ENCODE measurements around the gene APBB2. TPM values are rescaled to one million over a fixed set of nuclear protein-coding genes. Genes with fewer than 3 reads are reported as not detected.

Gene APBB2
- total and polyA plus RNA-seq, 2 experiments from 2014 or later = 35.8 to 74.8 TPM

DNA sequence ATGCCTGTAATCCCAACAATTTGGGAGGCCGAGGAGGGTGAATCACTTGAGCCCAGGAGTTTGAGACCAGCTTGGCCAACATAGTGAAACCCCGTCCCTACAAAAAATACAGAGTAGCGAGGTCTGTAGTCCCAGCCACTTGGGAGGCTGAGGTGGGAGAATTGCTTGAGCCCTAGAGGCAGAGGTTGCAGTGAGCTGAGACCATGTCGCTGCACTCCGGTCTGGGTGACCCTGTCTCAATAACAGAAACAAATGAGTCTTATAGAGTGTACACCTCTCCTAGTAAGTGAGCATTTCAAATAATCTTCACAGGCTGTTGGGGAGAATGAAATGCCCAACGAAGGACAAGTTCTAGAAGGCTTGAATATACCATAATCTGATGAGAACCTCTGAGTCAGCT lies 47.9 kb upstream of the APBB2 start:
- Histone ChIP-seq H3K79me2 (replicated peaks; ENCODE audit: insufficient read depth) (peaks cover 37% of the 10 kb centered on the region), H3K27ac (ENCODE audit: low read depth) (peak overlapping the region; percentile 47; the same call in 1 of the 2 replicates), H3K9me2 (ENCODE audit: insufficient read depth) (no peaks in the 10 kb centered on the region), H3F3A (replicated peaks; ENCODE audit: low read depth) (peaks cover 67% of the 10 kb centered on the region), H3K36me3 (ENCODE audit: insufficient read depth) (peaks cover 83% of the 10 kb centered on the region), H3K4me2 (no peak overlapping the region), H4K20me1 (replicated peaks; ENCODE audit: insufficient read depth) (peaks cover 48% of the 10 kb centered on the region), H3K4me1 (ENCODE audit: insufficient read depth) (peaks cover 14% of the 10 kb centered on the region), H3K27me3 (ENCODE audit: insufficient read depth) (no peaks in the 10 kb centered on the region), H2AFZ (no peak overlapping the region), H3K4me3 (no peak overlapping the region)
- no peaks in the 10 kb centered on the region for H3K9me3 Mint-ChIP-seq
- peaks cover 16% of the 10 kb centered on the region for H3K4me1 Mint-ChIP-seq
- peaks cover 7% of the 10 kb centered on the region for H3K27me3 Mint-ChIP-seq (ENCODE audit: insufficient read depth, low read depth, poor library complexity)
- peaks cover 94% of the 10 kb centered on the region for H3K36me3 Mint-ChIP-seq (ENCODE audit: low read depth)
- no peak for DNase-seq (ENCODE audit: low spot score)
- no peak overlapping the region for H3K27ac Mint-ChIP-seq
- no peak for ATAC-seq
- TF ChIP-seq NANOG (IDR thresholded peaks at IDR 0.05; ENCODE audit: borderline replicate concordance) = no peak
- TF ChIP-seq ZNF114 (CRISPR knock-in tag; IDR thresholded peaks at IDR 0.05) = no peak
- TF ChIP-seq ZNF331 (CRISPR knock-in tag; IDR thresholded peaks at IDR 0.05; ENCODE audit: low read depth) = no peak
- TF ChIP-seq EZH2phosphoT487 (IDR thresholded peaks at IDR 0.05; ENCODE audit: unreplicated experiment) = no peak
- no peak for TF ChIP-seq EZH2 (IDR thresholded peaks at IDR 0.05; ENCODE audit: low read depth, unreplicated experiment)
- no peak for TF ChIP-seq POLR2AphosphoS5 (IDR thresholded peaks at IDR 0.05; ENCODE audit: low read depth)
- TF ChIP-seq REST (IDR thresholded peaks at IDR 0.05; ENCODE audit: unreplicated experiment) = no peak
- TF ChIP-seq, protein P1, sequence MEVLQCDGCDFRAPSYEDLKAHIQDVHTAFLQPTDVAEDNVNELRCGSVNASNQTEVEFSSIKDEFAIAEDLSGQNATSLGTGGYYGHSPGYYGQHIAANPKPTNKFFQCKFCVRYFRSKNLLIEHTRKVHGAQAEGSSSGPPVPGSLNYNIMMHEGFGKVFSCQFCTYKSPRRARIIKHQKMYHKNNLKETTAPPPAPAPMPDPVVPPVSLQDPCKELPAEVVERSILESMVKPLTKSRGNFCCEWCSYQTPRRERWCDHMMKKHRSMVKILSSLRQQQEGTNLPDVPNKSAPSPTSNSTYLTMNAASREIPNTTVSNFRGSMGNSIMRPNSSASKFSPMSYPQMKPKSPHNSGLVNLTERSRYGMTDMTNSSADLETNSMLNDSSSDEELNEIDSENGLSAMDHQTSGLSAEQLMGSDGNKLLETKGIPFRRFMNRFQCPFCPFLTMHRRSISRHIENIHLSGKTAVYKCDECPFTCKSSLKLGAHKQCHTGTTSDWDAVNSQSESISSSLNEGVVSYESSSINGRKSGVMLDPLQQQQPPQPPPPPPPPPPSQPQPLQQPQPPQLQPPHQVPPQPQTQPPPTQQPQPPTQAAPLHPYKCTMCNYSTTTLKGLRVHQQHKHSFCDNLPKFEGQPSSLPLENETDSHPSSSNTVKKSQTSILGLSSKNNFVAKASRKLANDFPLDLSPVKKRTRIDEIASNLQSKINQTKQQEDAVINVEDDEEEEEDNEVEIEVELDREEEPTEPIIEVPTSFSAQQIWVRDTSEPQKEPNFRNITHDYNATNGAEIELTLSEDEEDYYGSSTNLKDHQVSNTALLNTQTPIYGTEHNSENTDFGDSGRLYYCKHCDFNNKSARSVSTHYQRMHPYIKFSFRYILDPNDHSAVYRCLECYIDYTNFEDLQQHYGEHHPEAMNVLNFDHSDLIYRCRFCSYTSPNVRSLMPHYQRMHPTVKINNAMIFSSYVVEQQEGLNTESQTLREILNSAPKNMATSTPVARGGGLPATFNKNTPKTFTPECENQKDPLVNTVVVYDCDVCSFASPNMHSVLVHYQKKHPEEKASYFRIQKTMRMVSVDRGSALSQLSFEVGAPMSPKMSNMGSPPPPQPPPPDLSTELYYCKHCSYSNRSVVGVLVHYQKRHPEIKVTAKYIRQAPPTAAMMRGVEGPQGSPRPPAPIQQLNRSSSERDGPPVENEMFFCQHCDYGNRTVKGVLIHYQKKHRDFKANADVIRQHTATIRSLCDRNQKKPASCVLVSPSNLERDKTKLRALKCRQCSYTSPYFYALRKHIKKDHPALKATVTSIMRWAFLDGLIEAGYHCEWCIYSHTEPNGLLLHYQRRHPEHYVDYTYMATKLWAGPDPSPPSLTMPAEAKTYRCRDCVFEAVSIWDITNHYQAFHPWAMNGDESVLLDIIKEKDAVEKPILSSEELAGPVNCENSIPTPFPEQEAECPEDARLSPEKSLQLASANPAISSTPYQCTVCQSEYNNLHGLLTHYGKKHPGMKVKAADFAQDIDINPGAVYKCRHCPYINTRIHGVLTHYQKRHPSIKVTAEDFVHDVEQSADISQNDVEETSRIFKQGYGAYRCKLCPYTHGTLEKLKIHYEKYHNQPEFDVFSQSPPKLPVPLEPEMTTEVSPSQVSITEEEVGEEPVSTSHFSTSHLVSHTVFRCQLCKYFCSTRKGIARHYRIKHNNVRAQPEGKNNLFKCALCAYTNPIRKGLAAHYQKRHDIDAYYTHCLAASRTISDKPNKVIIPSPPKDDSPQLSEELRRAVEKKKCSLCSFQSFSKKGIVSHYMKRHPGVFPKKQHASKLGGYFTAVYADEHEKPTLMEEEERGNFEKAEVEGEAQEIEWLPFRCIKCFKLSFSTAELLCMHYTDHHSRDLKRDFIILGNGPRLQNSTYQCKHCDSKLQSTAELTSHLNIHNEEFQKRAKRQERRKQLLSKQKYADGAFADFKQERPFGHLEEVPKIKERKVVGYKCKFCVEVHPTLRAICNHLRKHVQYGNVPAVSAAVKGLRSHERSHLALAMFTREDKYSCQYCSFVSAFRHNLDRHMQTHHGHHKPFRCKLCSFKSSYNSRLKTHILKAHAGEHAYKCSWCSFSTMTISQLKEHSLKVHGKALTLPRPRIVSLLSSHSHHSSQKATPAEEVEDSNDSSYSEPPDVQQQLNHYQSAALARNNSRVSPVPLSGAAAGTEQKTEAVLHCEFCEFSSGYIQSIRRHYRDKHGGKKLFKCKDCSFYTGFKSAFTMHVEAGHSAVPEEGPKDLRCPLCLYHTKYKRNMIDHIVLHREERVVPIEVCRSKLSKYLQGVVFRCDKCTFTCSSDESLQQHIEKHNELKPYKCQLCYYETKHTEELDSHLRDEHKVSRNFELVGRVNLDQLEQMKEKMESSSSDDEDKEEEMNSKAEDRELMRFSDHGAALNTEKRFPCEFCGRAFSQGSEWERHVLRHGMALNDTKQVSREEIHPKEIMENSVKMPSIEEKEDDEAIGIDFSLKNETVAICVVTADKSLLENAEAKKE (CRISPR knock-in tag; IDR thresholded peaks at IDR 0.05) = no peak
- TF ChIP-seq CREB1 (CRISPR knock-in tag; IDR thresholded peaks at IDR 0.05; ENCODE audit: low read depth) = no peak
- no peak for TF ChIP-seq JUNB (IDR thresholded peaks at IDR 0.05; ENCODE audit: unreplicated experiment)
- TF ChIP-seq, protein P2, sequence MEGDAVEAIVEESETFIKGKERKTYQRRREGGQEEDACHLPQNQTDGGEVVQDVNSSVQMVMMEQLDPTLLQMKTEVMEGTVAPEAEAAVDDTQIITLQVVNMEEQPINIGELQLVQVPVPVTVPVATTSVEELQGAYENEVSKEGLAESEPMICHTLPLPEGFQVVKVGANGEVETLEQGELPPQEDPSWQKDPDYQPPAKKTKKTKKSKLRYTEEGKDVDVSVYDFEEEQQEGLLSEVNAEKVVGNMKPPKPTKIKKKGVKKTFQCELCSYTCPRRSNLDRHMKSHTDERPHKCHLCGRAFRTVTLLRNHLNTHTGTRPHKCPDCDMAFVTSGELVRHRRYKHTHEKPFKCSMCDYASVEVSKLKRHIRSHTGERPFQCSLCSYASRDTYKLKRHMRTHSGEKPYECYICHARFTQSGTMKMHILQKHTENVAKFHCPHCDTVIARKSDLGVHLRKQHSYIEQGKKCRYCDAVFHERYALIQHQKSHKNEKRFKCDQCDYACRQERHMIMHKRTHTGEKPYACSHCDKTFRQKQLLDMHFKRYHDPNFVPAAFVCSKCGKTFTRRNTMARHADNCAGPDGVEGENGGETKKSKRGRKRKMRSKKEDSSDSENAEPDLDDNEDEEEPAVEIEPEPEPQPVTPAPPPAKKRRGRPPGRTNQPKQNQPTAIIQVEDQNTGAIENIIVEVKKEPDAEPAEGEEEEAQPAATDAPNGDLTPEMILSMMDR (conservative IDR thresholded peaks at IDR 0.05; ENCODE audit: low read depth in 2 of 2) = no peak
- no peak overlapping the region for H3K4me3 Mint-ChIP-seq
